ENCODE data around the gene NR2F2. TPM values are rescaled to one million over a fixed set of nuclear protein-coding genes. Genes with fewer than 3 reads are reported as not detected.
A peak's percentile ranks its signal among the peaks of the same experiment; 100 is the strongest.

The NR2F2 gene
- total RNA-seq, 6 experiments from 2014 or later: 120 to 168 (median 142) TPM

DNA sequence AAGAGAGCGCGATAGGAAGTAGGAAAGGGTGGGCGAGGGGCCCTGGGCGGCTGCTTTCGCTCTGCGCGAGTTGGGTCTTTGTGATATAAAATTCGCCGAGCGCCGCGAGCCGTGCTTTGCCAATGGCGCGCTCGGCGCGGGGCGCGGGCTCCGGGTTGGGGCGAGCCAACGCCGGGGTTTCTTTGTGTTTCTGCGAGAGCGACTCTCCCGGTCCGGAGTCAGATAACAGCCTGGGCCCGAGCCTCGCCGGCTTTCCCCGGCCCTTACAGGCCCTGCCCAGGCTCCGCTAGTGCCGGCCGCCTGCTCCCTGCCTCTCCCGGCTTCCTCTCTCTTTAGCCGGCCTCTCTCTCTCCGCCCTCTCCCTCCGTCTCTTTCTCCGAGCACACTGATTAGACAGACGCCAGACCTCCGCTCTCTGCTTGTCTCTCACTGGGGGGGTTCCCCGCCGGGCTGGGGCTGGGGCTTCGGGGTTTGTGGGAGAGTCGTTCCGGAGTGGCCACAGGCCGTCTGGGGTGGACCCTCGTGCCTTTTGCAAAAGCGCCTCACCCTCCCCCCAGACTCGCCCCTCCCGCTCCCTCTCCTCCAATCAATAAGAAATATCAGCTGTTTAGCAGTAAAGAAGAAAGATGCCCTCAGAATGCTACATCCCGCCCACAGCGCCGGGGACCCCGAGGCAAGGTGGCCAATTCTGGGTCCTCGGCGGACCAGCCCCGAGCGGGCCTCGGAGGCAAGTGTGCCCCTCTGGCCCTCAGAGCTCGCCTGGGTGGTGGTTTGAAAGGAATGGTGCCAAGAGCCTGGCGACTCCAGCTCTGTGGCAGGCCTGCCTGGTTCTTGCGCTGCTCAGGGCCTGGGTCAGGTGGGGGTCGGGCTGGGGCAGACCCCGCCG, 2.9 kb downstream of the NR2F2 start:
- peak overlapping the region; percentile 95 for H3K27ac Mint-ChIP-seq
- DNase-seq: no peak
- H3K4me1 Mint-ChIP-seq (ENCODE audit: low read depth): peaks cover 26% of the 10 kb centered on the region
- peaks cover 17% of the 10 kb centered on the region for H3K9me3 Mint-ChIP-seq
- peak overlapping the region; percentile 94 for H3K4me3 Mint-ChIP-seq
- TF ChIP-seq, protein P1, sequence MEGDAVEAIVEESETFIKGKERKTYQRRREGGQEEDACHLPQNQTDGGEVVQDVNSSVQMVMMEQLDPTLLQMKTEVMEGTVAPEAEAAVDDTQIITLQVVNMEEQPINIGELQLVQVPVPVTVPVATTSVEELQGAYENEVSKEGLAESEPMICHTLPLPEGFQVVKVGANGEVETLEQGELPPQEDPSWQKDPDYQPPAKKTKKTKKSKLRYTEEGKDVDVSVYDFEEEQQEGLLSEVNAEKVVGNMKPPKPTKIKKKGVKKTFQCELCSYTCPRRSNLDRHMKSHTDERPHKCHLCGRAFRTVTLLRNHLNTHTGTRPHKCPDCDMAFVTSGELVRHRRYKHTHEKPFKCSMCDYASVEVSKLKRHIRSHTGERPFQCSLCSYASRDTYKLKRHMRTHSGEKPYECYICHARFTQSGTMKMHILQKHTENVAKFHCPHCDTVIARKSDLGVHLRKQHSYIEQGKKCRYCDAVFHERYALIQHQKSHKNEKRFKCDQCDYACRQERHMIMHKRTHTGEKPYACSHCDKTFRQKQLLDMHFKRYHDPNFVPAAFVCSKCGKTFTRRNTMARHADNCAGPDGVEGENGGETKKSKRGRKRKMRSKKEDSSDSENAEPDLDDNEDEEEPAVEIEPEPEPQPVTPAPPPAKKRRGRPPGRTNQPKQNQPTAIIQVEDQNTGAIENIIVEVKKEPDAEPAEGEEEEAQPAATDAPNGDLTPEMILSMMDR (IDR thresholded peaks at IDR 0.05): no peak
- peaks cover 32% of the 10 kb centered on the region for H3K27me3 Mint-ChIP-seq (ENCODE audit: insufficient read depth)
- peaks cover 78% of the 10 kb centered on the region for H3K36me3 Mint-ChIP-seq (ENCODE audit: low read depth)

DNA sequence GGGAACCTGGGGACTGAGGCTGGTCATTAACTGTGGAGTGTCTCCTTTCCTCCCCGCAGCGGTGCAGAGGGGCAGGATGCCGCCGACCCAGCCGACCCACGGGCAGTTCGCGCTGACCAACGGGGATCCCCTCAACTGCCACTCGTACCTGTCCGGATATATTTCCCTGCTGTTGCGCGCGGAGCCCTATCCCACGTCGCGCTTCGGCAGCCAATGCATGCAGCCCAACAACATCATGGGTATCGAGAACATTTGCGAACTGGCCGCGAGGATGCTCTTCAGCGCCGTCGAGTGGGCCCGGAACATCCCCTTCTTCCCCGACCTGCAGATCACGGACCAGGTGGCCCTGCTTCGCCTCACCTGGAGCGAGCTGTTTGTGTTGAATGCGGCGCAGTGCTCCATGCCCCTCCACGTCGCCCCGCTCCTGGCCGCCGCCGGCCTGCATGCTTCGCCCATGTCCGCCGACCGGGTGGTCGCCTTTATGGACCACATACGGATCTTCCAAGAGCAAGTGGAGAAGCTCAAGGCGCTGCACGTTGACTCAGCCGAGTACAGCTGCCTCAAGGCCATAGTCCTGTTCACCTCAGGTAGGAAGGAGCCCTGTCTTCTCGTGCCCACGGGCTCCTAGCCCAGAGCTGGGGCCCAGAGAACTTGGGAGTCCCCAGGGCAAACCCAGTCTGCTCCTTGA, 3.7 kb downstream of the NR2F2 start:
- peak overlapping the region; percentile 95 for H3K27ac Mint-ChIP-seq
- H3K36me3 Mint-ChIP-seq (ENCODE audit: low read depth): peaks cover 81% of the 10 kb centered on the region
- H3K4me1 Mint-ChIP-seq (ENCODE audit: low read depth): peaks cover 25% of the 10 kb centered on the region
- peaks cover 17% of the 10 kb centered on the region for H3K9me3 Mint-ChIP-seq
- TF ChIP-seq, protein P1 (IDR thresholded peaks at IDR 0.05): no peak
- DNase-seq: no peak
- H3K27me3 Mint-ChIP-seq (ENCODE audit: insufficient read depth): peaks cover 32% of the 10 kb centered on the region
- H3K4me3 Mint-ChIP-seq: peak overlapping the region; percentile 94

DNA sequence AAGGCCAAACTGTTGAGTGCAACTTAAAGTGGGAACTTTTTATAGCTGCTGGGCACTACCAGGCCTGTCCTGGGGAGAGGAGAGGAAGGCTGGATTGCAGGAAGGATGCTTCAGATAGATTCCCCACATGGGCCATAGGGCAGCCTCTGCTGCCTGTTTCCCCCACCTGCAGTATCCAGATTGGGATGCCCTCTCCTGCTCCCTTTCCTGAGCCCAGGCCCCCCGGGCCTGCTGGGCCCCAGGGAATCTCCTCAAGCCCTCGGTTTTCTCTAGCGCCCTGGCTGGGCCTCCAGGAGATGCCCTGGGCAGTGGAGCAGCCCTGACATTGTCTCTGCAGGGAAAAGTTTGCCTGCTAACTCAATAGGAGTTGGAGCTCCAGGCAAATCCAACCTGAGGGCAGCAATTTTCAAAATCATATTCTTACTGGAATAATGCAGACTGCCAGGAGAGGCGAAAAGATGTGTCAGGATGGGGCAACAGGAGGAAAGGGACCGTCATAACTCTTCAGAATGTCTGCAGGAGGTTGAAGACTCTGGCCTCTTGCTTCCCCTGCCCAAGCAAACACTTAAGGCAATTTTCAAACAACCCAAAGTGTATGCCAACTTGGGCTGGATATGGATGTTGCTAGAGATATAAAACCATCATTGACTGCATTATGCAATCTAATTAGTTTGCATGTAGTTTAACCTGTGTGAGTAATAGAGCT, 4.4 kb downstream of the NR2F2 start:
- H3K36me3 Mint-ChIP-seq (ENCODE audit: low read depth): peaks cover 83% of the 10 kb centered on the region
- H3K27ac Mint-ChIP-seq: peak overlapping the region; percentile 95

DNA sequence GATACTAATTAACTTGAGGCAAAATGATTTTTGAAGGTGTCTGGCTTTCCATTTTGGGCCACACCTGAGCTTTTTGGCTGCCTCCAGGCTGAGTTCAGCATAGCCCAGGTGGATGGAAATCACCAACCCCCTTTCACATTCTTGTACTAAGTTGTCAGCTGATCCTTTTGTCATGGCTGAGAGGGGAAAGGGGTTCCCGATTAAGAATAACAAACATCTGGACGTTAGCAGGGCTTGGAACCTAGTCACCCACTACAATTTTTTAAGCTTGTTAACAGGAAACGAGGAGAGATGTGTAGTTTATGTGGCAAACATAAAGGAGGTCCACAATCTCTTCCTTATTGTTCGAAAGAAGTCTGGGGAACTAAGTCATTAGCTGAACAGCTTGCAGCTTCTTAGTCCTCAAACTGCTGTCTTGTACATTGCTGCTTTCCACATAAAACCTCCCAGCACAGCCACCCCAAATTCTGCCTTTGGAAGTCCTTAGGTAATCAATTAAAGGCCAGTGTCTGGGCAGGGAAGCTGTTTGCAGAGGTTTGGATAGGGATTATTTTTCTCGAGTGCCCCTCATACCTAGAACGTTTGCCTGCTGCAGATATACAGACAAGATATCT, 5.0 kb downstream of the NR2F2 start:
- TF ChIP-seq, protein P1 (IDR thresholded peaks at IDR 0.05): no peak
- H3K4me1 Mint-ChIP-seq (ENCODE audit: low read depth): peaks cover 32% of the 10 kb centered on the region
- H3K36me3 Mint-ChIP-seq (ENCODE audit: low read depth): peaks cover 90% of the 10 kb centered on the region
- peak overlapping the region; percentile 94 for H3K4me3 Mint-ChIP-seq
- peaks cover 17% of the 10 kb centered on the region for H3K9me3 Mint-ChIP-seq
- peaks cover 33% of the 10 kb centered on the region for H3K27me3 Mint-ChIP-seq (ENCODE audit: insufficient read depth)
- no peak for DNase-seq
- peak overlapping the region; percentile 95 for H3K27ac Mint-ChIP-seq

More for the DNA sequence above, 4.4 kb downstream of the NR2F2 start:
- Mint-ChIP-seq H3K4me3 (peak overlapping the region; percentile 94), H3K27me3 (ENCODE audit: insufficient read depth) (peaks cover 32% of the 10 kb centered on the region), H3K4me1 (ENCODE audit: low read depth) (peaks cover 26% of the 10 kb centered on the region), H3K9me3 (peaks cover 17% of the 10 kb centered on the region)
- no peak for DNase-seq
- TF ChIP-seq, protein P1 (IDR thresholded peaks at IDR 0.05): no peak

DNA sequence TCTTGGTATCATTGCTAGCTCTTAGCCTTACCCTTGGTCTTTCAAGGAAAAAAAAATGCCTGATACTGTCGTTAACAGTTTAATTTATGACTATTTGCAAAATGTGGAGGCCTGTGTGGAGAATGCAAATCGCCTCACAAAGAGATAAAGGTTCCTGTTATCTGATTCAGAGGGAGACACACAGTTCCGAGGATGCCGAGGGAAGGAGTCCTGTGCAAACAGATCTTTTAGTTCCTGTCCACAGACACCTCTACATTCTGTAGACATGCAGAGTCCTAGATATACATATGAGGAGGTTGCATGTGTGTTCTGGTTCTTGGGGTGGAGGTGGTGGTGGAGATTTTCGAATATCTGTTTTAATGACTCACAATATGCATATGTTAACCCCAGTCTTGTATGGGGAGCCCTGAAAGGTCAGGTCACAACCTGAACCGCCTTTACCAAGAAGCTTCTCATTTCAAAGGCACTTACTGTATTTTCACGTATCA, 5.7 kb downstream of the NR2F2 start:
- Mint-ChIP-seq H3K4me1 (ENCODE audit: low read depth) (peaks cover 36% of the 10 kb centered on the region), H3K9me3 (peaks cover 17% of the 10 kb centered on the region), H3K27ac (peak overlapping the region; percentile 95), H3K36me3 (ENCODE audit: low read depth) (peaks cover 96% of the 10 kb centered on the region), H3K4me3 (peak overlapping the region; percentile 94), H3K27me3 (ENCODE audit: insufficient read depth) (peaks cover 31% of the 10 kb centered on the region)
- DNase-seq: no peak
- TF ChIP-seq, protein P1 (IDR thresholded peaks at IDR 0.05): no peak
